ENCODE measurements around the gene CCDC71L.

CCDC71L gene

GRCh38 chr7:106623315-106623660, 37.7 kb downstream of the CCDC71L start:
- no peak for DNase-seq

GRCh38 chr7:106622654-106623314, 38.2 kb downstream of the CCDC71L start:
- no peak for DNase-seq

GRCh38 chr7:106621393-106622132, 39.4 kb downstream of the CCDC71L start:
- DNase-seq: no peak

- DNase-seq: no peak
These were observed 40.3 kb downstream of the CCDC71L start for GRCh38 chr7:106620676-106621075.

GRCh38 chr7:106620034-106620433, 40.9 kb downstream of the CCDC71L start:
- DNase-seq: no peak

GRCh38 chr7:106619213-106619612, 41.7 kb downstream of the CCDC71L start:
- no peak for DNase-seq

GRCh38 chr7:106618480-106618879, 42.5 kb downstream of the CCDC71L start:
- no peak for DNase-seq

GRCh38 chr7:106617860-106618259, 43.1 kb downstream of the CCDC71L start:
- no peak for DNase-seq

- no peak for DNase-seq
These were observed 44.3 kb downstream of the CCDC71L start for GRCh38 chr7:106616708-106617051.

- no peak for DNase-seq
These were observed 44.9 kb downstream of the CCDC71L start for GRCh38 chr7:106615808-106616707.

GRCh38 chr7:106614751-106615150, 46.2 kb downstream of the CCDC71L start:
- no peak for DNase-seq

- no peak for DNase-seq
These were observed 47.0 kb downstream of the CCDC71L start for GRCh38 chr7:106613848-106614560.

GRCh38 chr7:106613279-106613678, 47.7 kb downstream of the CCDC71L start:
- no peak for DNase-seq

- no peak for DNase-seq
These were observed 48.5 kb downstream of the CCDC71L start for GRCh38 chr7:106612432-106612831.

- no peak for DNase-seq
These were observed 49.0 kb downstream of the CCDC71L start for GRCh38 chr7:106611911-106612310.

GRCh38 chr7:106610996-106611886, 49.7 kb downstream of the CCDC71L start:
- DNase-seq: no peak

- DNase-seq: no peak
These were observed 51.5 kb downstream of the CCDC71L start for GRCh38 chr7:106609416-106609815.

GRCh38 chr7:106608661-106609060, 52.3 kb downstream of the CCDC71L start:
- no peak for DNase-seq

Measured in NCI-H774 (cell line).